Esophagus (tissue), 2 donors: Measurements from ENCODE around the gene PDE2A. TPM values are rescaled to one million over a fixed set of nuclear protein-coding genes. Genes with fewer than 3 reads are reported as not detected.

ENCODE experiments used
- H3K27ac ChIP-seq, 2 donors: one replicate each; pipeline ENCODE4 v1.5.1; 2013; ENCODE audit warnings: low read depth in 2 of 2, mild to moderate bottlenecking in 2 of 2, inconsistent platforms in 1 of 2, low read length in 1 of 2, moderate library complexity in 1 of 2
- H3K27me3 ChIP-seq, 2 donors: one replicate each; pipeline ENCODE4 v1.6.1; 2013; ENCODE audit warnings: low read length in 2 of 2, control low read depth in 1 of 2, mild to moderate bottlenecking in 1 of 2; ENCODE audit not compliant: insufficient read depth in 2 of 2, control insufficient read depth in 1 of 2
- H3K36me3 ChIP-seq, 2 donors: one replicate each; pipeline ENCODE4 v1.6.1; 2013; ENCODE audit warnings: low read length in 1 of 2; ENCODE audit not compliant: control insufficient read depth in 2 of 2, insufficient read depth in 2 of 2
- H3K4me1 ChIP-seq, 2 donors: one replicate each; pipeline ENCODE4 v1.6.1; 2013; ENCODE audit warnings: low read length in 1 of 2; ENCODE audit not compliant: control insufficient read depth in 2 of 2, insufficient read depth in 2 of 2
- H3K4me3 ChIP-seq, 2 donors: one replicate each; pipeline ENCODE4 v1.5.1; 2013; ENCODE audit warnings: low read length in 2 of 2, mild to moderate bottlenecking in 2 of 2, low read depth in 1 of 2, moderate library complexity in 1 of 2
- H3K9me3 ChIP-seq, 2 donors: one replicate each; pipeline ENCODE4 v1.6.1; 2013; ENCODE audit warnings: mild to moderate bottlenecking in 2 of 2, low read depth in 1 of 2, low read length in 1 of 2, moderate library complexity in 1 of 2; ENCODE audit not compliant: control insufficient read depth in 2 of 2, insufficient read depth in 1 of 2
- WGBS, 2 donors: extraction: QIAGEN DNeasy Blood & Tissue Kit; methylation state at CpG; one replicate each; pipeline ENCODE4 v1.1.7; 2013; 5-methylcytosine and 5-hydroxymethylcytosine counted together
- polyA plus RNA-seq, 2 donors: library from polyadenylated mRNA; stranded (reverse); fragments of 200-250 nt; gene quantifications; one replicate each; pipeline ENCODE4 v1.2.3, GENCODE V29; 2013
- donor health status: healthy with polysubstance abuse.
- donor health status: Bipolar disorder and iron deficiency.

Gene PDE2A
- polyA plus RNA-seq, 2 donors, result 6.9 to 7.6 TPM

GRCh38 chr11:72653649-72654048 is 20.6 kb downstream of the PDE2A start:
- whole genome bisulfite sequencing, 2 donors, result 65 to 83% methylated on average over 3 of the region's 3 CpGs
- H3K9me3 ChIP-seq, result no peaks in the 10 kb centered on the region
- H3K27me3 ChIP-seq, result no peaks in the 10 kb centered on the region
- H3K4me1 ChIP-seq, result no peaks in the 10 kb centered on the region
- H3K27ac ChIP-seq, result no peak overlapping the region
- no peaks in the 10 kb centered on the region for H3K36me3 ChIP-seq
- no peak overlapping the region for H3K4me3 ChIP-seq

- no peaks in the 10 kb centered on the region for H3K27me3 ChIP-seq
- no peak overlapping the region for H3K27ac ChIP-seq
- no peaks in the 10 kb centered on the region for H3K4me1 ChIP-seq
- no peaks in the 10 kb centered on the region for H3K36me3 ChIP-seq
- 69 to 70% methylated on average over 13 of the region's 13 CpGs for WGBS, 2 donors
- no peaks in the 10 kb centered on the region for H3K9me3 ChIP-seq
- H3K4me3 ChIP-seq, result no peak overlapping the region
Observed at GRCh38 chr11:72652873-72653630, 21.2 kb downstream of the PDE2A start.

DNA sequence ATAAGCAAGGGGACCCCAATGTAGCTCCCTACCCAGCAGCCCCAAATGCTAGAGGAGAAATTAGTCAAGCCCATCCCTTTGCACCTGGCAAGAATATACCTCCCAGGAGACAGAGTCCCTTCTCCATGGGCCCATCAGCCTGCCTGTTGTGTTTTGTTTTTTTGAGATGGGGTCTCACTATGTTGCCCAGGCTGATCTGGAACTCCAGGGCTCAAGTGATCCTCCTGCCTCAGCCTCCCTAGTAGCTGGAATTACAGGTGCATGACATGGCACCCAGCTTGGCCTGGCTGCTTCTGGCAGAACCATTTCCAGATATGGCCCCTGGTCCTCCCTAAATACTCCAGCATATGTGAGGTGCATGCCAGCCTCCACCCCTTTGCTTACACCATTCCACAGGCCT is 22.1 kb downstream of the PDE2A start:
- no peaks in the 10 kb centered on the region for H3K4me1 ChIP-seq
- H3K9me3 ChIP-seq, result no peaks in the 10 kb centered on the region
- no peak overlapping the region for H3K4me3 ChIP-seq
- H3K27me3 ChIP-seq, result no peaks in the 10 kb centered on the region
- H3K27ac ChIP-seq, result no peak overlapping the region
- no peaks in the 10 kb centered on the region for H3K36me3 ChIP-seq

DNA sequence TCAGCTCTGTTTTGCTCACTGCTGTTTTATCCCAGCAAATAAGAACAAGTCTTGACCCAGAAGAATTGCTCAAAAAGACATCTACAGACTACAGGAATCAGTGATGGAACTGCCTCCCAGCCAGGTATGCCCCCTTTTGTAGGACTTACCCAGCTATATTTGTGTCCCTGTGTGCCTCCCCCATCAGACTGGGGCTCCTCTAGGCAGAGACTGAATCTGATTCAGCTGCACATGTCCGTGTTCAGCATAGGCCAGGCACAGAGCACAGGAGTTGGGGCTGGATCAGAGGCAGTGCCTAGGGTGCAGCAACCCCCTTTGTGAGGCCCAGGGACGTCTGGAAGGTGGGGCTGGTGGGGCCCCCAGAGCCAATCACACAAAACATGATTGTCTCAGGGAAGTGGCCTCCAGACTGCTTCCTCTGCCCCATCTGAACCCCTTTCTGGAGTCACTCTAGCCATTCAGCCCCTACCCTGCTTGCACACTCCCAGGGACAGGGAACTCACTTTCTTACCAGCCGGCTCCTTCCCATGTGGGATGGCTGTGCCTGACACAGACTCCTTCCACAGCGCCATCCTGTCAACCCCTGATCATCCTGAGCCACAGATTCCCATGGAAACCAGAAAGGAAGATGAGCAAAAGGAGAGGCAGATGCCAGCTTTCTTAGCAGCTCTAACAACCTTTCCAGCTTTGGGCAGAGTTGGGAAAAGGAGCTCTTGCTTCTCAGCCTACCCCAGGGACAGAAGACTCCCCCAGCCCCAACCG is 24.8 kb downstream of the PDE2A start:
- 69 to 76% methylated on average over 5 of the region's 5 CpGs for WGBS, 2 donors
- Histone ChIP-seq H3K4me3 (no peak overlapping the region), H3K9me3 (no peaks in the 10 kb centered on the region), H3K36me3 (no peaks in the 10 kb centered on the region), H3K4me1 (no peaks in the 10 kb centered on the region), H3K27me3 (no peaks in the 10 kb centered on the region), H3K27ac (no peak overlapping the region)

DNA sequence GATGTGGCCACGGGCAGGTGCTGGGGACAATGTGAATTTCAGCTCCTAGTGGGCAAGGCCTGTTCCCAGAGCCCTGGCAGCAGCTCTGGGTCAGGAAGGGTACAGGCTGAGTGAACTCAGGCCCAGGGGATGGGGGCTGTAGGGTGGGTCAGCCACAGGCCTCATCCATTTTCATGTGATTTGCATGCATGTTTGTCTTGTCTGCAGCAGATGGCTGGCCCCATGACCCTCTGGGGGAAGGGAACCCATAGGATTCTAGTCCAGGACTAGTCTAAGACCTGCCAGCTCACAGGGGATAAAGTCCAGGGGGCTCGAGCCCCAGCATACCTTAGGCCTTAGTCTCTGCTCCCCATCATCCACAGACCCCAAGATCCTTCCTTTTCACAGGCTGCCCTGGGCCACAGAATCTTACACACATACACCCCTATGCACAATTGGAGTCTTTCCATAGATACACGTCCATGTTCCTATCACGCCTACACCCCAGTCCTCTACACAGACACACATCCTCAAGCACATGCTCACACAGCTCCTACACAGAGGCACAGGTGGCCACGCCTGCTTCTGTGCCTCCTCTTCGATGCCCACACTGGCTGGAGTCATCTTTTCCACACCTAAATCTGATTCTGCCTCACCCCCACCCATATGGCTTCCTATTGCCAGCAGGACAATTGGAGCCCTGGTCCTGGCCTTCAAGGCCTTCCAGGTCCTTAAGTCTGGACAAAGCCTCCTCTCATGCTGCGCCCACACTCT is 25.7 kb downstream of the PDE2A start:
- no peaks in the 10 kb centered on the region for H3K4me1 ChIP-seq
- H3K27me3 ChIP-seq, result no peaks in the 10 kb centered on the region
- no peaks in the 10 kb centered on the region for H3K36me3 ChIP-seq
- WGBS, 2 donors, result 81 to 85% methylated on average over 7 of the region's 7 CpGs
- H3K27ac ChIP-seq, result no peak overlapping the region
- H3K4me3 ChIP-seq, result no peak overlapping the region
- no peaks in the 10 kb centered on the region for H3K9me3 ChIP-seq

DNA sequence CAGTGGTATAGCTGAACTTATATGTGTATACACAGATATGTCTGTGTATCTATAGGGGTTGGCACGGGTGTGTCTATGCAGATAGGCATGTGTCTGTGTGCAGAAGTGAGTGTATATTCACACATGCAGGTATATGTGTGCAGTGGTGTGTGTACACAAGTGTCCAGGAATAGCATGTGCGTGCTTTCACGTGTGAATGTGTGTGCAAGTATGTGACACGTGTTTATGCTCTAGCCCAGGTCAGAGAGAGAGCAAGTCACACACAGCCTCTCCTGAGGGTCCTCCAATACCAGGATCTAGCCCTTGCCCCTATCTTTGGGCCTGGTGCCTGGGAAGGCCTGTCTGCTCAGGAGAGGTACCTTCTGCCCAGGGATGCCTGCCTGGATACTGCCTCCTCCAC is 26.3 kb downstream of the PDE2A start:
- WGBS, 2 donors, result 84 to 90% methylated on average over 4 of the region's 4 CpGs
- H3K9me3 ChIP-seq, result no peaks in the 10 kb centered on the region
- H3K27ac ChIP-seq, result no peak overlapping the region
- no peaks in the 10 kb centered on the region for H3K36me3 ChIP-seq
- H3K4me3 ChIP-seq, result no peak overlapping the region
- no peaks in the 10 kb centered on the region for H3K27me3 ChIP-seq
- peaks cover 0 to under 1% of the 10 kb centered on the region in 2 donors for H3K4me1 ChIP-seq

DNA sequence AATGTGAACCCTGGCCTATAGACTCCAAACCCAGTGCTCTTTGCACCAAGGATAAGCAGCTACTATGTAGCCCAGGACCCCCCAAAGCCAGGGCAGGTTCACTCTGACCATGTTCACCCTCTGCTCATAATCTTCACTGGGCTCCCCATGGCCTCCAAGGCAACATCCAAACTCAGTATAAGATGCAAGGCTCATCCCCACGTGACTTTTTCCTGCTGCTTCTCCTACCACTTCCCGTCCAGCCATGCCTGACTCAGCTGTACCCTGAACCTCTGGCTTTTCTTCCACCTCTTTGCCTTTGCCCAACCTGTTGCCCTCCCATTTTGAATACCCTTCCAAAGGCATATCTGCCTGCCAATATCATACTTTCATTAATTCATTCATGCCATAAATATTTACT is 27.8 kb downstream of the PDE2A start:
- Histone ChIP-seq H3K27ac (no peak overlapping the region), H3K4me1 (peaks cover 0 to 6% of the 10 kb centered on the region in 2 donors), H3K36me3 (no peaks in the 10 kb centered on the region), H3K9me3 (no peaks in the 10 kb centered on the region), H3K4me3 (no peak overlapping the region), H3K27me3 (no peaks in the 10 kb centered on the region)
- 73 to 92% methylated on average over 2 of the region's 2 CpGs for WGBS, 2 donors

DNA sequence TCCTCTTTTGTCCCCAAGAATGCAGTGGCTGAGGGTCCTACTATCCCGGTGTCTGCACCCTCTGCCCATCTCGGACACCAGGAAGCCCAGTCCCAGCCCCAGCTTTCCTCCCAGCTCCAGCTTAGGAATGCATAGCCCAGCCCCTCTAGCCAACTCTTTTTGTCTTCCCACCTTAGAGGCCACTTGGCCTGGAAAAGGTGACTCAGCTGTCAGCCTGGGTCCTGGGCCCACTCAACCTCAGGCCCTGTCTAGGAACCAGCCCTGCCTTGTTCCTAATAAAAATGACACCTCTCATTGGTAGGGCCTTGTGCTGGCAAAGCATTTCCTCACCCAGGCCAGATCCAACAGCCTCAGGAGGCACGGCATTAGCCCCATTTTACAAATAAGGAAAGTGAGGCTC is 28.2 kb downstream of the PDE2A start:
- H3K4me3 ChIP-seq, result no peak overlapping the region
- H3K9me3 ChIP-seq, result no peaks in the 10 kb centered on the region
- H3K27ac ChIP-seq, result no peak overlapping the region
- peaks cover 0 to 6% of the 10 kb centered on the region in 2 donors for H3K4me1 ChIP-seq
- H3K36me3 ChIP-seq, result no peaks in the 10 kb centered on the region
- no peaks in the 10 kb centered on the region for H3K27me3 ChIP-seq
- WGBS, 2 donors, result 91 to 93% methylated on average over 3 of the region's 3 CpGs

DNA sequence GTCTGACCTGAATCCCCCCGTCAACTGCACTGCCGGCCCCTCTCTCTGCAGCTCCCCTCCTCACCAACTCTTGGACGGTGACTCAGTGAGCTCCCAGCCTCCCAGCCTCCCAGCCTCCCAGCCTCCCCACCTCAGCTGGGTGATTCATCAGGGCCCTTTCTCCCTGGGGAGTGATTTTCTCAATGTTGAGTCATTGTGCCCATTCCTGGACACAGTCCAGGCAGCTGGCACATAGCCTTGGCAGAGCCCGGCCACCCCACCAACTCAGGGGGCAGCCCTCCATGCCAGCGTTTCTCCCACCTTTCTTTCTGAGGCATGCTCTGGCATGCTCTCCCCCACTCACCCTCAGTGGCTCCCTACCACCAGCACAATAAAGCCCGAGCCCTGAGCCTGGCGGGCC is 30.7 kb downstream of the PDE2A start:
- WGBS, 2 donors, result 64 to 66% methylated on average over 7 of the region's 7 CpGs
- Histone ChIP-seq H3K27me3 (no peaks in the 10 kb centered on the region), H3K4me1 (peaks cover 0 to 6% of the 10 kb centered on the region in 2 donors), H3K9me3 (no peaks in the 10 kb centered on the region), H3K27ac (no peak overlapping the region), H3K36me3 (no peaks in the 10 kb centered on the region), H3K4me3 (no peak overlapping the region)
